SIG-M5 treated with dmso at 0.1 percent for 504 hours (cell line): ENCODE results near the gene PELO.
A peak's percentile ranks its signal among the peaks of the same experiment; 100 is the strongest.
"Not testable (repeated sequence)": the region's sequence is repeated elsewhere in the genome, so short reads cannot be mapped to it uniquely, and the experiment has no call there.

Experiments used
- DNase-seq: peaks from one replicate; lab custom pipeline; 2025; ENCODE audit not compliant: unreplicated experiment; lab: John Stamatoyannopoulos, UW

PELO gene

DNA sequence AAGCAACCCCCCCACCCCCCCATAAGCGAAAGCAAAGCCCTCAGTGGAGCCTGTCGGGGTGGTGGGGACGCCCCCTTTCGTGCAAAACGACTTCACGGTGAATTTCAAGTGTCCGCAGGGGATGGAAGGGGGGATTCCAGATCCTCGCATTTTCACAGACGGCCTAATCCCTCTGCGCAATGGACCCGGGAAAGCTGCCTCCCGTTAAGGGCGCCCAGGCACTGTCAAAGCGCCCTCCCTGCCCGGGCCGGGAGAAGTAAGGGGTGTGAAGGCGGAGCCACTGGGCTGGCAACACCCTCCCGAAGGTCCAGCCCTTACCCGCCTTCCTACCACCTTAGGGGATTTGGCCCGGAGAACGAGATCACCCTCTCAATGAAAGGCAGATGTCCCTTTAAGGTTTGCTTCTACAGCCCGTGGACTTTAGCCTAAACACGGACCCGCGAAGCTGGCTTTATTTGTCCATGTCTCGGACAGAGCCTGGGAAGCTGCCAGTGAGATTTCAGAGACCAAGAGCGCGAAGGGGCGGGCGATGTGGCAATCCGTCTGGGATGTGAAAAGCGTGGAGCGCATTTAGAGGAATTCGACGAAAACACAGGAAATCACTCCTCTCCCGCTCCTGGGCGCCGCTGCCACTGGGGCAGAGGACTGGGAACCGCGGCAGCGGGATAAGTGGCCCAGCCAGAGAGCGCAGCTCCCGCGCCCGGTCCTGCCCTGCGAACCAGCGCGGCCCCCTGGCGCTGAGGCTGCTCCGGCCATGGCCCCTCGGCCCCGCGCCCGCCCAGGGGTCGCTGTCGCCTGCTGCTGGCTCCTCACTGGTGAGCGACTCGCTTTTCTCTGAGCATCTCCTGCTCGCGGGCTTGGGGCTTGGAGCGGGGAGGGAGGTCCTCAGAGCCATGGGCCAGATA is at the start of gene PELO, which contains the start of gene ITGA1:
Gene PELO, plus strand, starts transcription at position 317 of the 905 bp plus-strand sequence. CDS start 12,479 bp downstream, outside the sequence.
Gene ITGA1, plus strand, starts transcription at position 317 of the 905 bp plus-strand sequence. Its CDS starts 438 bp downstream, at position 755.
- DNase-seq: peak; percentile 54

- DNase-seq: no peak
Observed at GRCh38 chr5:52738095-52738506, 49.6 kb upstream of the PELO start.

GRCh38 chr5:52740007-52740406 is 47.7 kb upstream of the PELO start:
- DNase-seq: no peak

DNA sequence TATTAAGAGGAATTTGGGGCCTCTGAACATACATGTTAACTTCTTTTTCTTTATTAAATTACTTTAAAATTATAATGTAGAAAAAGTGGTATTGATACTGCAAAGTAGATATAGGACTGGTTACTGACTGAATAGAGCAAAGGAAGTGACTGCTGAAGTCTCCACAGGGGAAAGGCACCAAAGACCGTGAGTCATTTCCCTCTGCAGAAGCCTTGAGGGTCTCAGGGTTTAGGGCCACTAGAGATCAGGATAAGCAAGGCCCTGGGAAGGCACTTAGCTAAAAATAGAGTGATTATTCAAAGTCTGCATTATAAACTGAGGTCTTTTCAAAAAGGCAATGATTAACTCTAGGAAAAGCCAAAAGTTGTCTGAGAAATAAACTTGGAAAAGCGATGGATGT is 44.7 kb upstream of the PELO start:
- DNase-seq: no peak

DNA sequence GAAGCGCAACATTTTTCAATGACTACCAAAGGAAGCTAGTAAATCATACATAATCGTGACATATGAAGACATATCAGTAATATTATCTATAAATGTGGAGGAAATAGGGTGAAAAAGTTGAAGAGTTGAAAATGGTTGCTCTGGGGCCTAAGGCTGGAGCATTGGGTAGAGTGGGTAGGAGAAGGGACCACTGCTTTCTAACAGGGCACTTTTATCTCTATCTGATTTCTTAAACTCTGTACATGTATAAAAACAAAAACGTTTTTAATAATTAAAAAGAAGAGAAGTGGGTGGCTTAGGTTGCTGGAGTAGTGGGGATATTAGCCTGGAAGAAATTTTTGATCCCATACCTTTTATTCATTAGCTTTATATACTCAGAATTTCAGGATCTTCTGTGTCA is 44.2 kb upstream of the PELO start:
- DNase-seq: no peak

DNA sequence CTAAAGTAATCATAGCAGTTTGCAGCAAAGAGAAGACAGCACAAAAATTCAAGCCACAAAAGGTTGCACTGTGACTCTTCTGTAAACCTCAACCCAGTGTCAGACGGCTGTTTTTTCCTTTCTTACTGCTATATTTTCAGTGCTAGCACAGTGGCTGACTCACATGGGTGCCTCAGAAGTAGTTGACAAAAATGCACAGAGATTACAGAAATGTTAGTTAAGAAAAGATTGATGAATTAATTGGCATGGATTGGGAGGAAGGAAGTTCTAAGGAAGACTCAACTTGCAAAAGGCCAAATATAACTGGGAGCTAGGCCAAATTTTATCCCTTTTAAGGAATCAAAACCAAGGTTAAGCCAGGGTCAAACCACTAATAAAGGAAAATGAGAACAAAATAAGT is 43.7 kb upstream of the PELO start:
- no peak for DNase-seq

- not testable (repeated sequence) for DNase-seq
Observed at GRCh38 chr5:52744867-52745458, 42.8 kb upstream of the PELO start.

DNA sequence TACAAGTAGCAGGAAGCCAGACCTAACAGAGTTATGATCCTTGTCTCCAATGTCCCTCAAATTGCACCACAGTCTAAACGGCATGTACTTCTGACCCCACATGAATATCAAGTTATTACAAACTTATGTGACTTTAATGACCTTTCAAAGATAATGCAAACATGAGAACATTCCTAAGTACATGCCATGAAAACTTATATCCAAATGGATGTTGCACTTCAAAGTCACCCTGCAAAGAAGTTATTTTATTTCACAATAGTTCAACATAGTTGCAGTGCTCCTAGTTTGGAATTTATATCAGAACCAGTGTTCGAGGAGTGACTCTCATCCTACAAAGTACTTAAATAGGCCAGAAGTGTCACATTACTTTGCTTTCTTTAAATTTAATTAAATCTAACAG is 41.2 kb upstream of the PELO start:
- DNase-seq: no peak

- DNase-seq: no peak
Observed at GRCh38 chr5:52748590-52748989, 39.1 kb upstream of the PELO start.

GRCh38 chr5:52749666-52750065 is 38.0 kb upstream of the PELO start:
- DNase-seq: no peak

DNA sequence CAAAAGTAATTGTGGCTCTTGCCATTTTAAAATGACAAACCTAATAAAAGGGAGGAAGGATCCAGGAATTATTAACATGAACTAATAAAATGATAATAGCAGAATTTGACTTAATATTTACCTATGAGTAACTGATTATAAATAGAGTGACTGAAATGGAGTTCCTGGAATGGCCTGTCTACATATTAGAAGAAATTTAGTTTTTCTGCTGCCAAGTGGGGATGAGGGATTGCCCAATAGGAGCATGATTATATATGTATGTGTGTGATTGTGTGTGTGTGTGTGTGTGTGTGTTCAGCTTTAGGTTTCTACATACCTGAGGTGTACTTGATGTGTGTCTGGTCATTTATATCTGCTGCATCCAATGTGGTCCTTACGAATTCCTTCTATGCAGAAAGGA is 36.6 kb upstream of the PELO start:
- DNase-seq: no peak

- no peak for DNase-seq
Observed at GRCh38 chr5:52754051-52754450, 33.7 kb upstream of the PELO start.

- DNase-seq: no peak
Observed at GRCh38 chr5:52757527-52757926, 30.2 kb upstream of the PELO start.

GRCh38 chr5:52758014-52758413 is 29.7 kb upstream of the PELO start:
- DNase-seq: no peak

DNA sequence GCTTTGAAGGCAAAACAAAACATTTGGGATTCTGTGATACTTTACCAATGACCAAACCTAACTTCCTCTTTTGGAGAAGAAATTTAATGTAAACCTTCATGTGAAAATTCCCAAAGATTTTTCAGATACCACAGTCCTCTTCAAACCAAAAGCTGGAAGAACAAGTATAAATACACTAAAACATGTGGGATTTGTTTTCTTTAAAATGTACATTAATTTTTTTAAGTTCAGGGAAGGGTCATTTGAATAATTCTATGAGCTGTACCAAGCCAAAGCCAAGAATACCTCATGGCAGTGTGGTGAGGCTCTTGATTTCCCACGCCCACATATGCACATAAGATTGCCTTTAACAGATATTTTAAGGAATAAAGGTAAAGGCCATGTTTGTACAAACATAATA is 28.4 kb upstream of the PELO start:
- DNase-seq: no peak

DNA sequence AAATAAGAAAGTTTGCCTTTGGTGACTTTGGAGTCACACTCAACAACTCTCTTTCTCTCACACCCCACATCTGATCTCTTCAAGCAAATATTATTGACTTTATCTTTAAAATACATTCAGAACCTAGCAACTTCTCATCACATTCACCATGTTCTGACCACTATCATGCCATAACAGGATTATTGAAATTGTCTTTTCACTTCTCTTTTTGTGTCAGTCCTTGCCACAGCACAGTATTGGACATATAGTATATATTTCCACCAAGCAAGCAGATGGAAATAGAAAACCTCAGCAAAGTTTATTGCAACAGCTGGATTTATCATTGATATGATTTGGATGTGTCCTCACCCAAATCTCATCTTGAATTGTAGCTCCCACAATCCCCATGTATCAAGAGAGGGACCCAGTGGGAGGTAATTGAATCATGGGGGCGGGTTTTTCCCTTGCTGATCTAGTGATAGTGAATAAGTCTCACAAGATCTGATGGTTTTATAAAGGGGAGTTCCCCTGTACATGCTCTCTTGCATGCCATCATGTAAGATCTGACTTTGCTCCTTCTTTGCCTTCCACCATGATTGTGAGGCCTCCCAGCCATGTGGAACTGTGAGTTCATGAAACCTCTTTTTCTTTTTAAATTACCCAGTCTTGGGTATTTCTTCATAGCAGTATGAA is 26.9 kb upstream of the PELO start:
- no peak for DNase-seq

DNA sequence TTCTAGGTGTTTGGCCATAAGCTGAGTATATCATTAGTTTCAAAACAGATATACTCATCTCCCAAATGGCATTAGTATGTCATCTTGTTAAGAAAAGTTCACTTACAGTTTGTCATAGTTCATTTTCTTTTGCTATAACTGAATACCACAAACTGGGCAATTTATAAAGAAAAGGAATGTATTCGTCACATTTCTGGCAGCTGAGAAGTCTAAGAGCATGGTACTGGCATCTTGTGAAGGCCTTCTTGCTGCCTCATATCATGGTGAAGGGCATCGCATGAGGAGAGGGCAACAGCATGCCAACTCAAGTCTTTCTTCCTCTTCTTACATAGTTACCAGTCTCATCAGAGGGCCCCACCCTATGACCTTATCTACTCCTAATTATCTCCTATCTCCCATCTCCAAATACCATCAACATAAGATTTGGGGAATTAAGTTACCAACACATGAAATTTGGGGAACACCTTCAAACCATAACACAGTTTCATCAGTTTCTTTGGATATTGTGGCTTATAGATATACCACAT is 20.4 kb upstream of the PELO start:
- no peak for DNase-seq

- no peak for DNase-seq
Observed at GRCh38 chr5:52767766-52768480, 19.8 kb upstream of the PELO start.

- DNase-seq: no peak
Observed at GRCh38 chr5:52769061-52769460, 18.7 kb upstream of the PELO start.

DNA sequence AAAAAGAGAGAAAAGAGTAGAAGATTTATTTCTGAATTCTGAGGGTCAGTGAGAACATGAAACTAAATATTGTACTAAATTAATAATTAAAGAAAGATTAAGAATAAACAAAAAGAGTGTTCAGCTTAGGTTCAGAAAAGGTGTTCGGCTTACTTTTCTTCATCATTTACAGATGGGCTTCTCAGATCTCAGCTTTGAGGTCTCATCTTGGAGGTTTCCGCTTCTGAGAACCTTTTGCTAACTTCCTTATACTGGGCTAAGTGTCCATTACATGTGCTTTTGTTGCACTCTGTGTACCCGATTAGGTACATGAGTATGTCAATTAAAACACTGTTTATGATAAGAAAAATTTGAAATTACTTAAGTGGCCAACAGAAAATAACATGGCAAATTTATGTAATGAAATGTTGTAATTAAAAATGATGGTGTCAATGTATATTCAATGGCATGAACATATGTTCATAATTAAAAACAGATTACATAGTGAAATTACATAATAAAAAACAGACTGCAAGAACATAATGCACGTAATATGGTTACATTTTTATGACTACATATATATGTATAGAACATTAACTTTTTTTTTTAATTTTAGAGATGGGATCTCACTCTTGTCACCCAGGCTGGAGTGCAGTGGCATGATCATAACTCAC is 17.3 kb upstream of the PELO start:
- no peak for DNase-seq
